Upper lobe of left lung (tissue), 6 donors: Measurements from ENCODE around the gene INPP5J. TPM values are rescaled to one million over a fixed set of nuclear protein-coding genes. Genes with fewer than 3 reads are reported as not detected.

Source experiments
- ATAC-seq, 2 donors: fragments of 200-7000 bp; cut with Tn5 transposase; one replicate each; pipeline ENCODE4 v1.9.1; 2022; ENCODE audit warnings: mild to moderate bottlenecking in 2 of 2, moderate library complexity in 2 of 2; ENCODE audit not compliant: low FRiP score in 2 of 2
- DNase-seq, 2 donors: peaks; one replicate each; pipeline ENCODE4 v3.0.0-alpha.2; 2019 to 2020
- H3K27ac ChIP-seq, 4 donors: fragments of 200-600 bp; sonication (generic); one replicate each; pipeline ENCODE4 v1.5.1; 2016 to 2019
- H3K27me3 ChIP-seq, 4 donors: fragments of 200-600 bp; sonication (generic); one replicate each; pipeline ENCODE4 v1.5.1; 2017 to 2019
- H3K36me3 ChIP-seq, 4 donors: fragments of 200-600 bp; sonication (generic); one replicate each; pipeline ENCODE4 v1.5.1; 2016 to 2019
- H3K4me1 ChIP-seq, 4 donors: fragments of 200-600 bp; sonication (generic); one replicate each; pipeline ENCODE4 v1.5.1; 2018 to 2019
- H3K4me3 ChIP-seq, 4 donors: fragments of 200-600 bp; sonication (generic); one replicate each; pipeline ENCODE4 v1.5.1; 2017 to 2019; ENCODE audit warnings: mild to moderate bottlenecking in 2 of 4, moderate library complexity in 1 of 4
- H3K9me3 ChIP-seq, 4 donors: fragments of 200-600 bp; sonication (generic); one replicate each; pipeline ENCODE4 v1.5.1; 2018 to 2019
- EP300 ChIP-seq, 4 donors: sonication (generic); formaldehyde crosslinking; IDR thresholded peaks; one replicate each; pipeline ENCODE4 v1.5.1; 2017; ENCODE audit warnings: antibody characterized with exemption in 4 of 4, control low read depth in 2 of 4
- POLR2A ChIP-seq, 4 donors: fragments of 450-650 bp; IDR thresholded peaks; one replicate each; pipeline ENCODE4 v1.5.1; 2016 to 2017; ENCODE audit warnings: antibody characterized with exemption in 4 of 4, mild to moderate bottlenecking in 2 of 4
- POLR2AphosphoS5 ChIP-seq, 2 donors: sonication (generic); formaldehyde crosslinking; IDR thresholded peaks; one replicate each; pipeline ENCODE4 v1.5.1; 2017; ENCODE audit warnings: antibody characterized with exemption in 2 of 2
- WGBS, 2 donors: methylation state at CpG; one replicate each; pipeline ENCODE4 v1.1.5; 2017 to 2018; 5-methylcytosine and 5-hydroxymethylcytosine counted together
- total RNA-seq, 6 donors: library from RNA; depleted of rRNA in 4 of 6; stranded (reverse); fragments of >200 nt in 4 of 6; gene quantifications; one replicate each; pipeline versions ENCODE4 v1.1.0 to v1.2.1, GENCODE V29; 2016 to 2021
- TF ChIP-seq, protein P1 (sequence below), 6 experiments: fragments of 450-650 bp in 4 of 6; fragments of 200-600 bp in 2 of 6; sonication (generic) in 2 of 6; IDR thresholded peaks; one replicate each; pipeline ENCODE4 v1.5.1; 2016 to 2019; ENCODE audit warnings: antibody characterized with exemption in 6 of 6
- donor health status: DM: no; HTN: no; CAD: no; lungs with moderate emphysema.
- donor health status: DM: no; HTN: yes; CAD: no; lungs with severe emphysema.

Gene INPP5J
- total RNA-seq, 6 donors from 2014 or later = 3.0 to 28.3 (median 6.2) TPM

DNA sequence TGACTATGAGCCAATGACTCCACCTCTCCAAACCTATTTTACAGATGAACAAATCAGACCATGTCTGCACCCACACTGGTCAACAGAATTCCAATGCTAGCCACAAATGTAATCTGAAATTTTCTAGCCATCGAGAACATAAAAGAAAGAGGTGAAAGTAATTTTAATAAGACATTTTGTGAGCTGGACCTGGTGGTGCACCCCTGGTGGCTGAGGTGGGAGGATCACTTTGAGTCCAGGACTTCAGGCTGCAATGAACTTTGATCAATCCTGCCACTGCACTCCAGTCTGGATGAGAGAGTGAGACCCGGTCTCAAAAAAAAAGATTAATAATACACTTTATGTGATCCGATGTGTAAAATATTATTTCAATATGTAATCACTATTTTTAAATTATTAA, 27.8 kb downstream of the INPP5J start:
- no peak for ATAC-seq

DNA sequence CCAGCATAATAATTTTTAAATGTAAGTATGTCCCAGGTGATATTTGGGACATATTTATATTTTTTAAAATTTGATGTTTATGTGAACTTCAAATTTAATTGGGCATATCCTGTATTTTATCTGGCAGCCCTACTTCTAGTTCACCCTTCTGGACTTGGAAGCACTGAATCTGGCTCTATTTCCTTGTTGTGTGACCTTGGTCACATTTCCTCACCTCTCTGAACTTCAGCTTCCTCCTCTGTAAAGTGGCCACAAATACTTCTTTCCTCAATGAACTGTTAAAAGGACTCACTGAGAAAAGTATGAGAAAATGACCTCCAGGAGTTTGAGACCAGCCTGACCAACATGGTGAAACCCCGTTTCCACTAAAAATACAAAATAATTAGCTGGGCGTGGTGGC, 29.1 kb downstream of the INPP5J start:
- no peak overlapping the region for H3K27ac ChIP-seq
- peaks cover 0 to 16% (median 8%) of the 10 kb centered on the region in 4 donors for H3K4me1 ChIP-seq
- H3K4me3 ChIP-seq = no peak overlapping the region
- 79 to 89% methylated on average over 2 of the region's 2 CpGs for WGBS, 2 donors
- no peaks in the 10 kb centered on the region for H3K27me3 ChIP-seq
- no peak for DNase-seq
- TF ChIP-seq POLR2A (IDR thresholded peaks at IDR 0.05) (no peak), EP300 (IDR thresholded peaks at IDR 0.05) (no peak), POLR2AphosphoS5 (IDR thresholded peaks at IDR 0.05) (no peak)
- TF ChIP-seq, protein P1, sequence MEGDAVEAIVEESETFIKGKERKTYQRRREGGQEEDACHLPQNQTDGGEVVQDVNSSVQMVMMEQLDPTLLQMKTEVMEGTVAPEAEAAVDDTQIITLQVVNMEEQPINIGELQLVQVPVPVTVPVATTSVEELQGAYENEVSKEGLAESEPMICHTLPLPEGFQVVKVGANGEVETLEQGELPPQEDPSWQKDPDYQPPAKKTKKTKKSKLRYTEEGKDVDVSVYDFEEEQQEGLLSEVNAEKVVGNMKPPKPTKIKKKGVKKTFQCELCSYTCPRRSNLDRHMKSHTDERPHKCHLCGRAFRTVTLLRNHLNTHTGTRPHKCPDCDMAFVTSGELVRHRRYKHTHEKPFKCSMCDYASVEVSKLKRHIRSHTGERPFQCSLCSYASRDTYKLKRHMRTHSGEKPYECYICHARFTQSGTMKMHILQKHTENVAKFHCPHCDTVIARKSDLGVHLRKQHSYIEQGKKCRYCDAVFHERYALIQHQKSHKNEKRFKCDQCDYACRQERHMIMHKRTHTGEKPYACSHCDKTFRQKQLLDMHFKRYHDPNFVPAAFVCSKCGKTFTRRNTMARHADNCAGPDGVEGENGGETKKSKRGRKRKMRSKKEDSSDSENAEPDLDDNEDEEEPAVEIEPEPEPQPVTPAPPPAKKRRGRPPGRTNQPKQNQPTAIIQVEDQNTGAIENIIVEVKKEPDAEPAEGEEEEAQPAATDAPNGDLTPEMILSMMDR (IDR thresholded peaks at IDR 0.05) = no peak
- H3K36me3 ChIP-seq = no peaks in the 10 kb centered on the region
- no peaks in the 10 kb centered on the region for H3K9me3 ChIP-seq
- ATAC-seq = no peak

More for the DNA sequence above, 27.8 kb downstream of the INPP5J start:
- no peaks in the 10 kb centered on the region for H3K9me3 ChIP-seq
- TF ChIP-seq EP300 (IDR thresholded peaks at IDR 0.05) = no peak
- no peak for TF ChIP-seq POLR2AphosphoS5 (IDR thresholded peaks at IDR 0.05)
- no peak for TF ChIP-seq POLR2A (IDR thresholded peaks at IDR 0.05)
- TF ChIP-seq, protein P1 (IDR thresholded peaks at IDR 0.05) = no peak
- H3K27ac ChIP-seq = no peak overlapping the region
- WGBS, 2 donors = 73 to 87% methylated on average over 3 of the region's 3 CpGs
- H3K4me1 ChIP-seq = peaks cover 0 to 13% (median 8%) of the 10 kb centered on the region in 4 donors
- no peaks in the 10 kb centered on the region for H3K27me3 ChIP-seq
- no peak for DNase-seq
- H3K36me3 ChIP-seq = no peaks in the 10 kb centered on the region
- no peak overlapping the region for H3K4me3 ChIP-seq

DNA sequence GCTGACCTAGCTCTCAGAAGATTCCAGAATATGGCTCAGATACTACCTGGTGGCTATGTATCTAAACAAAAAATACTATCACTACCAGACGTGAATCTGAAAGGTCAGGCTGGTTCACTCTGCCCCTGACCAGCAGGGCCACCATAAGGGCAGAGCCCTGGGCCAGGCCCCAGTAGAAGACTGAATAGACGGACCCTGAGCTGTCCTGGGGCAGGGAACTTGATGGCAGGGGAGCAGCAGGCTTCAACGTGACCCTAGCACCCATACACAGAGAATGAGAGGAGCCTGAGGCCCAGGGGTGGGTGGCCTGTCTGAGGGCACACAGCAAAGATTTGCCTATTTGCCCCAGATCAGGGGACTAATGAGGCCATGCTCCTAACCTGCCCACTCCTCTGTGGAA, 30.6 kb downstream of the INPP5J start:
- 64 to 92% methylated on average over 3 of the region's 3 CpGs for WGBS, 2 donors
- TF ChIP-seq EP300 (IDR thresholded peaks at IDR 0.05) (no peak), POLR2A (IDR thresholded peaks at IDR 0.05) (no peak), POLR2AphosphoS5 (IDR thresholded peaks at IDR 0.05) (no peak)
- TF ChIP-seq, protein P1 (IDR thresholded peaks at IDR 0.05) = no peak
- Histone ChIP-seq H3K9me3 (no peaks in the 10 kb centered on the region), H3K4me1 (peaks cover 0 to 16% (median 7%) of the 10 kb centered on the region in 4 donors), H3K36me3 (no peaks in the 10 kb centered on the region), H3K4me3 (no peak overlapping the region), H3K27me3 (no peaks in the 10 kb centered on the region), H3K27ac (no peak overlapping the region)
- DNase-seq = no peak
- ATAC-seq = no peak

DNA sequence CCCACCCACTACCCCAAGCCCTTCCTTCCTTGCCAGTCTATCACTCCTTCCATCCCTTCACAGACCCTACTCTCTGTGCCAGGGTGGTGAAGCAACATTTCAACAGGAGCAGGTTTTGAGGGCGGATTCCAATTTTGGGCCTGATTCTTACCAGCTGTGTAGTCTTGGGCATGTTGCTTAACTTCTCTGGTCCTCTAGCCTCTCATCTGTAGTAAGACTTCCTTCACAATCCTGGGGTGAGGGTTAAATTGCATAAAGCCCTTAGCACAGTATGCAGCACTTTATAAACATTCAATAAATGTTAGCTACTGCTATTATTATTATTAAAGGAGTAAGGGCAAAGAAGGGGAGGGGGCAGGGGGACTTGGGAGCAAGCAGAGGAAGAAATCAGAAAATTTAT, 32.2 kb downstream of the INPP5J start:
- Histone ChIP-seq H3K4me3 (no peak overlapping the region), H3K36me3 (no peaks in the 10 kb centered on the region), H3K4me1 (peaks cover 0 to 9% (median 2%) of the 10 kb centered on the region in 4 donors), H3K27ac (peak overlapping the region; percentile 28 to 64 (median 38)), H3K27me3 (no peaks in the 10 kb centered on the region), H3K9me3 (no peaks in the 10 kb centered on the region)
- no peak for TF ChIP-seq POLR2A (IDR thresholded peaks at IDR 0.05)
- TF ChIP-seq, protein P1 (IDR thresholded peaks at IDR 0.05) = no peak
- TF ChIP-seq POLR2AphosphoS5 (IDR thresholded peaks at IDR 0.05) = no peak
- no peak for TF ChIP-seq EP300 (IDR thresholded peaks at IDR 0.05)
- WGBS, 2 donors = 74 to 89% methylated on average over 1 of the region's 1 CpG
- ATAC-seq (no peak), DNase-seq (no peak)

DNA sequence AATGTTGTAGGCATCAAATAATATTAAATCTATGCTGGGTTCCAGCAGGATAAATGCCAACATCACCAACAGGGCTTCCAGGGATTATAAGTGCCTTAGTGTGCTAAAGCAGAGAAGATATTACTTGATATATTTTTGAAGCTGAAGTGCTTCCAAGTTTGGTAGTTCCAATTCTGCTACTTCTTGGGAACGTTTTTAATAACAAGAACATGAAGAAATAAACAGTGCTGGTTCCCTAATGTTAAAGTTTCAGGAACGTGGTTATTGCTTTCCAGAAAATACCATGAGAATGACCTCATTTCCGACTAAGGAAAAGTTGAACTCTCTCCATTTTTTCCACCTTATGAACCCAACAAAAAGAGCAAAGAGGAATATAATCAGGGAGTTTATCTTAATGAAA, 32.7 kb downstream of the INPP5J start:
- 25 to 29% methylated on average over 3 of the region's 3 CpGs for WGBS, 2 donors
- ATAC-seq (no peak), DNase-seq (no peak)
- H3K9me3 ChIP-seq = no peaks in the 10 kb centered on the region
- no peaks in the 10 kb centered on the region for H3K36me3 ChIP-seq
- no peak overlapping the region for H3K4me3 ChIP-seq
- TF ChIP-seq POLR2A (IDR thresholded peaks at IDR 0.05) (no peak), EP300 (IDR thresholded peaks at IDR 0.05) (no peak), POLR2AphosphoS5 (IDR thresholded peaks at IDR 0.05) (no peak)
- TF ChIP-seq, protein P1 (IDR thresholded peaks at IDR 0.05) = no peak
- peaks cover 0 to 9% (median 2%) of the 10 kb centered on the region in 4 donors for H3K4me1 ChIP-seq
- no peaks in the 10 kb centered on the region for H3K27me3 ChIP-seq
- H3K27ac ChIP-seq = peak overlapping the region in 3 of 4 donors; percentile 35 to 64 (median 42)
